Cardiac muscle cell (in vitro differentiated cells and primary cell): Measurements from ENCODE around the gene HOXA5. TPM values are rescaled to one million over a fixed set of nuclear protein-coding genes. Genes with fewer than 3 reads are reported as not detected.
A peak's percentile ranks its signal among the peaks of the same experiment; 100 is the strongest.

Source experiments
- DNase-seq, 2 donors: peaks; one replicate each; pipeline versions ENCODE4 v3.0.0 to v3.0.0-alpha.2; 2010 to 2017; ENCODE audit warnings: low read depth in 1 of 2, low spot score in 1 of 2
- H3K27ac ChIP-seq: fragments of 200-600 bp; sonication (generic); 2 replicates; pipeline ENCODE4 v1.5.1; 2016
- H3K27me3 ChIP-seq: fragments of 200-600 bp; sonication (generic); 2 replicates; pipeline ENCODE4 v1.6.0; 2016; ENCODE audit warnings: control low read depth
- H3K36me3 ChIP-seq: fragments of 200-600 bp; sonication (generic); 2 replicates; pipeline ENCODE4 v1.5.1; 2016; ENCODE audit warnings: control low read depth
- H3K4me1 ChIP-seq: fragments of 200-600 bp; sonication (generic); 2 replicates; pipeline ENCODE4 v1.8.1; 2017; ENCODE audit warnings: low read depth, mild to moderate bottlenecking, mixed run types
- H3K4me3 ChIP-seq: fragments of 200-600 bp; sonication (generic); 2 replicates; pipeline ENCODE4 v1.5.1; 2016; ENCODE audit warnings: mild to moderate bottlenecking
- H3K9me3 ChIP-seq: fragments of 200-600 bp; sonication (generic); 2 replicates; pipeline ENCODE4 v1.5.1; 2017; ENCODE audit warnings: low read depth, mild to moderate bottlenecking, control low read depth
- polyA plus RNA-seq: library from polyadenylated mRNA; unstranded; fragments of >200 nt; fragmentation: Nextera tagmentation; extraction: Ambion mirVana; gene quantifications from 2 replicates; pipeline ENCODE4 v1.2.1, GENCODE V29; 2016
- total RNA-seq: library from RNA; depleted of rRNA; stranded (reverse); fragments of >200 nt; gene quantifications from 2 replicates; pipeline ENCODE4 v1.2.3, GENCODE V29; 2016
- TF ChIP-seq, protein P1 (sequence below): IDR thresholded peaks from 2 replicates; pipeline ENCODE4 v1.5.1; 2012; ENCODE audit warnings: low read depth, mild to moderate bottlenecking, low read length

Gene HOXA5
- total and polyA plus RNA-seq, 2 experiments from 2014 or later: not detected

DNA sequence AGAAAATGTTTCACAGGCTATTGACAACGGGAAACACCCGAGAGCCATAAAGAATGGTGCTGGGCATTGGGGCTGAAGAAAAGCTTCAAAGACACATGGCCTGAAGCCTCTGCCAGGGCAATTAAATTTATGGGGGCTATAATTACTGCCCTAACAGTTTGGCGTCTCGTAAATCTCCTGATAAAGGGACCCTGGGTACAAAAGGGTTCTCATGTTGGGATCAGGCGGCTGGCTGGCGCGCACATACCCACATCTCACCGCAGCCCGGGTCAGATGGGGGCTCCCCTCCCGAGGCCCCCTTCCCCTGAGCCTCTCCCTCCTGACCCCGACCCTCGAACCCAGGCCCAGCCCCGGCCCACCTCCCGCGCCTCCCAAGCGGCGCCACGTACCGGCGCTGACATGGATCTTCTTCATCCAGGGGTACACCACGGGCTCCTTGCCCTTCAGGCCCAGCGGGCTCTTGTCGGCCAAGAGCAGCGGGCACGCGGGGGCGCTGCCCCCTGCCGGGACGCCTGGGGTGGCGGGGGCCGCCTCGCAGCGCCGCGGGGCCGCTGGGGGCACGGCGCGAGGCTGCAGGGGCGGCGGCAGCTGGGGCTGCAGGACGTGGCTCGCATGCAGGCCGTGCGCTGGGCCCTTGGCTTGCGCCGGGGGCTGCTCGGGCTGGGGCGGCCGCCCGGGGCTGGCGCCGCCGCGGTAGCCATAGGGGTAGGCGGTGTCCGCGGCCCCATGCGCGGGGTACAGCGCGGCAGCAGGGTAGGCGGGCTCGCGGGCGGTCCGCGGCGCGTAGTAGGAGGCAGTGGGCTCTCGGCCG is 13.5 kb downstream of the HOXA5 start:
- H3K27me3 ChIP-seq: peaks cover 100% of the 10 kb centered on the region
- peak overlapping the region; percentile 30 for H3K4me3 ChIP-seq
- no peak for DNase-seq
- H3K4me1 ChIP-seq: no peaks in the 10 kb centered on the region
- no peak overlapping the region for H3K27ac ChIP-seq
- no peaks in the 10 kb centered on the region for H3K9me3 ChIP-seq
- no peaks in the 10 kb centered on the region for H3K36me3 ChIP-seq
- TF ChIP-seq, protein P1, sequence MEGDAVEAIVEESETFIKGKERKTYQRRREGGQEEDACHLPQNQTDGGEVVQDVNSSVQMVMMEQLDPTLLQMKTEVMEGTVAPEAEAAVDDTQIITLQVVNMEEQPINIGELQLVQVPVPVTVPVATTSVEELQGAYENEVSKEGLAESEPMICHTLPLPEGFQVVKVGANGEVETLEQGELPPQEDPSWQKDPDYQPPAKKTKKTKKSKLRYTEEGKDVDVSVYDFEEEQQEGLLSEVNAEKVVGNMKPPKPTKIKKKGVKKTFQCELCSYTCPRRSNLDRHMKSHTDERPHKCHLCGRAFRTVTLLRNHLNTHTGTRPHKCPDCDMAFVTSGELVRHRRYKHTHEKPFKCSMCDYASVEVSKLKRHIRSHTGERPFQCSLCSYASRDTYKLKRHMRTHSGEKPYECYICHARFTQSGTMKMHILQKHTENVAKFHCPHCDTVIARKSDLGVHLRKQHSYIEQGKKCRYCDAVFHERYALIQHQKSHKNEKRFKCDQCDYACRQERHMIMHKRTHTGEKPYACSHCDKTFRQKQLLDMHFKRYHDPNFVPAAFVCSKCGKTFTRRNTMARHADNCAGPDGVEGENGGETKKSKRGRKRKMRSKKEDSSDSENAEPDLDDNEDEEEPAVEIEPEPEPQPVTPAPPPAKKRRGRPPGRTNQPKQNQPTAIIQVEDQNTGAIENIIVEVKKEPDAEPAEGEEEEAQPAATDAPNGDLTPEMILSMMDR: no peak

DNA sequence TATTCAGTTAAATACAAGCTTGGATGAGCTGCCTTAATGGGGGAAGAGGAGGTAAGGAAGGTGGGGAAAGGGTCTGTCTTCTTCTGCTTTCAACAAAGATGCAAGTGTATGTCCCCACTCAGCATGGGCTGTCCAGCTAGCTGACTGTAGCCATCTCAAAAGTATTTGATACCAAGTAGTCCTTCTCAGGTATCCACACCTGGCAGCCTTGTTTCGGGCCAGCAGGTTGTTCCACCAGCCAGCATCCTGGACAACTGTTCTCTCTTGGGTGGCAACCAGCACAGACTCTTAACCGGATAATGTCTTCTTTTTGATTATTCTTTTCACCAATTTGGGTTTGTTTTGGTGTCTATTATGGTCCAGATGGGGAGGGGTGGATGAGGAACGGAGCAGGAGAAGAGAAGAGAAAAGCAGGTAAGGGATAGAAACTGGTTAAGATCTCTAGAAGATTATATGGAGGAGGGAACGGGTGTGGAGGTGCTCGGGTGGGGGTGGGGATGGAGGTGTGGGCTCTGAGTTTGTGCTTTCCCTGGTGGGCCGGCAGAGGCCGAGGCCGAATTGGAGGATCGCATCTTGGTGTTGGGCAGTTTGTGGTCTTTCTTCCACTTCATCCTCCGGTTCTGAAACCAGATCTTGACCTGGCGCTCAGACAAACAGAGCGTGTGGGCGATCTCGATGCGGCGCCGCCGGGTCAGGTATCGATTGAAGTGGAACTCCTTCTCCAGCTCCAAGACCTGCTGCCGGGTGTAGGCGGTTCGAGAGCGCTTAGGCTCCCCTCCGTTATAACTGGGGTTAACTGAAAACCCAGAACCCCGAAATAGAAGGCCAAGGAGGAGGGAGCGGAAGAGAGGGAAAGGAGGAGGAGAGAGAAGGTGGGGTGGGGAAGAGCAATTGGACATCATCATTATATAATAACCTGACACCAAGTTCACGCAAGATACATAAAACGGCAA is 14.4 kb downstream of the HOXA5 start:
- Histone ChIP-seq H3K36me3 (no peaks in the 10 kb centered on the region), H3K9me3 (no peaks in the 10 kb centered on the region), H3K4me3 (no peak overlapping the region), H3K27me3 (peaks cover 100% of the 10 kb centered on the region), H3K27ac (no peak overlapping the region), H3K4me1 (no peaks in the 10 kb centered on the region)
- TF ChIP-seq, protein P1: no peak
- no peak for DNase-seq

DNA sequence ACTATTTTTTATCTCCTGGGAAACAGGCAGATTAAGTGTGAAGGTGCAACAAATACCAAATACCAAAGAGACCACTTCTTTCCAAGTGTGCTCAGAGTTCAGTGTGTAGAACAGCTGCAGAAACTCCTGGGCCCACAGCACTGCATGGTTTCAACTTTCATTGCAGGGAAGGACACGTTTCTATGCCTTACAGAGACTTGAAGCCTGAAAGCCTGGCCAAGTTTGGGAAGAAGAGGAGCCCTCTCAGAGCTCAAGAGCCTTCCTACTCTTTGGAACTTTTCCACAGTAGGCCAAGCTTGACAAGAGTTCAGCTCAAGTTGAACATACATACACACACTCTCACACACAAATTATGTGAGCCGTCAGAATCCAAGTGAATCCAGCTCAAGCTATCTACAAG is 15.4 kb downstream of the HOXA5 start:
- H3K9me3 ChIP-seq: no peaks in the 10 kb centered on the region
- no peak overlapping the region for H3K27ac ChIP-seq
- TF ChIP-seq, protein P1: no peak
- no peaks in the 10 kb centered on the region for H3K36me3 ChIP-seq
- H3K27me3 ChIP-seq: peaks cover 100% of the 10 kb centered on the region
- H3K4me1 ChIP-seq: no peaks in the 10 kb centered on the region
- H3K4me3 ChIP-seq: no peak overlapping the region
- no peak for DNase-seq

DNA sequence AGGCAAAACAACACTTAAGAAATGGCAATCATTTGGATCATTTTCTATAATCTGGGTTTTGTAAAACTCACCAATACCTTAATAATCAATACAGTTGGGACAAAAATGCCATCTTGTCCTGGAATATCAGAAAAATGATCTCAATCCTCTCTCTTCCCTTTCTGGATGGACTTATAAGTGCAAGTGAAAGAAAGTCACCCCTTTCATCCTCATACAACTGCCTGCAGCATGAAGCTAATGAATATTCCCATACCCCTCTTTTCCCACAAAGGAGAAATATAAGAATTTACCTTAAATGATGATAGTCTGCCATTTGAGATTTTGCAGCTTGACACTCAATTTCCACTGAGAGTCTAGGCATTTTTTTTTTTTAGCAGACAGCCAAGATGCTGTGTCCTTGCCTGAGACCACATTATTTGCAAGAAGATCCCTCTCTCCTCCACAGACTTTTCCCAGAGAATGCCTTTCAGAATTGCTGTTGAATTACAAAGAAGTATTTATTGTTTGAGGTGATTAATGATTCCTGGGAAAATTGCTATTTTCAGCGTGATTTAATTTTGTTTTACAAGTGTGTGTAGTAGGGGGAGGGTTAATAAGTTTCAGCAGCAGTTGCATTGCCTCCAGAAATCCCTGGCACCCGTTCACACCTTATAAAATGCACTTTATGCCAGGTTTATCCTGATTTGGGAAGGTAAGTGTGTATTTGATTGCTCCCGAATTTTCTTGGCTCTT is 16.7 kb downstream of the HOXA5 start:
- H3K27ac ChIP-seq: no peak overlapping the region
- peaks cover 100% of the 10 kb centered on the region for H3K27me3 ChIP-seq
- no peaks in the 10 kb centered on the region for H3K9me3 ChIP-seq
- H3K36me3 ChIP-seq: no peaks in the 10 kb centered on the region
- TF ChIP-seq, protein P1: no peak
- no peaks in the 10 kb centered on the region for H3K4me1 ChIP-seq
- DNase-seq: no peak
- H3K4me3 ChIP-seq: no peak overlapping the region

DNA sequence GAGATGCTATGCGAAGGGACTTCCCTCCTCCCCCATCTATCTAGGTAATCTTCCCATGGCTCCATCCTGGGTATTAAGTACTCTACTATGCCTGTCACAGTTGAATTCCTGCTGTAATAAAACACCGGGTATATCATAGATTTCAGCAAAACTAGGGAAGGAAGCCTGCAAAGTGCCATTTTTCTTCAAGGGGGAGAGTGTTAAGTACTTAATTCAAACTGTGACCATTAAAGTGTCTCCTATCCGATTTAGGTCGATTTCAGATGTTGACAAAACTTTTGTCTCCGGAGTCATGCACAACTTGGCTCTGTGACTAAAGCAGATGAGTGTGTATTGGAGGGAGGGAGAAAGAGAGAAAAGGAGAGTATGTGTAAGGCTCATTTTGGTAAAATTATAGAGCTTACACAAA is 17.5 kb downstream of the HOXA5 start:
- no peak overlapping the region for H3K27ac ChIP-seq
- no peak for DNase-seq
- H3K36me3 ChIP-seq: no peaks in the 10 kb centered on the region
- no peaks in the 10 kb centered on the region for H3K9me3 ChIP-seq
- TF ChIP-seq, protein P1: no peak
- H3K4me1 ChIP-seq: no peaks in the 10 kb centered on the region
- peaks cover 100% of the 10 kb centered on the region for H3K27me3 ChIP-seq
- H3K4me3 ChIP-seq: no peak overlapping the region
